GM12891 (cell line): ENCODE results near the gene DAND5.

Experiments used
- POLR2A ChIP-seq: IDR thresholded peaks from 2 replicates; pipeline ENCODE4 v1.6.1; 2011; ENCODE audit warnings: low read depth, low read length, control low read depth
- POLR2AphosphoS5 ChIP-seq: IDR thresholded peaks from 2 replicates; pipeline ENCODE4 v1.6.1; 2011; ENCODE audit warnings: low read depth, low read length, control low read depth
- SPI1 ChIP-seq: IDR thresholded peaks from 2 replicates; pipeline ENCODE4 v1.6.1; 2011; ENCODE audit warnings: low read depth, low read length, control low read depth
- TAF1 ChIP-seq: IDR thresholded peaks from 2 replicates; pipeline ENCODE4 v1.6.1; 2011; ENCODE audit warnings: low read depth, low read length, control low read depth

- TF ChIP-seq POLR2AphosphoS5 (peak; percentile 30; the same call in 1 of the 2 replicates), POLR2A (no peak), TAF1 (no peak), SPI1 (no peak)
Measured at GRCh38 chr19:12943437-12944044, 25.8 kb upstream of the DAND5 start.
